Measurements from ENCODE around the gene MAST2. TPM values are rescaled to one million over a fixed set of nuclear protein-coding genes. Genes with fewer than 3 reads are reported as not detected.
A peak's percentile ranks its signal among the peaks of the same experiment; 100 is the strongest.

The MAST2 gene
- total RNA-seq, 1 donor from 2014 or later = 12.6 TPM

DNA sequence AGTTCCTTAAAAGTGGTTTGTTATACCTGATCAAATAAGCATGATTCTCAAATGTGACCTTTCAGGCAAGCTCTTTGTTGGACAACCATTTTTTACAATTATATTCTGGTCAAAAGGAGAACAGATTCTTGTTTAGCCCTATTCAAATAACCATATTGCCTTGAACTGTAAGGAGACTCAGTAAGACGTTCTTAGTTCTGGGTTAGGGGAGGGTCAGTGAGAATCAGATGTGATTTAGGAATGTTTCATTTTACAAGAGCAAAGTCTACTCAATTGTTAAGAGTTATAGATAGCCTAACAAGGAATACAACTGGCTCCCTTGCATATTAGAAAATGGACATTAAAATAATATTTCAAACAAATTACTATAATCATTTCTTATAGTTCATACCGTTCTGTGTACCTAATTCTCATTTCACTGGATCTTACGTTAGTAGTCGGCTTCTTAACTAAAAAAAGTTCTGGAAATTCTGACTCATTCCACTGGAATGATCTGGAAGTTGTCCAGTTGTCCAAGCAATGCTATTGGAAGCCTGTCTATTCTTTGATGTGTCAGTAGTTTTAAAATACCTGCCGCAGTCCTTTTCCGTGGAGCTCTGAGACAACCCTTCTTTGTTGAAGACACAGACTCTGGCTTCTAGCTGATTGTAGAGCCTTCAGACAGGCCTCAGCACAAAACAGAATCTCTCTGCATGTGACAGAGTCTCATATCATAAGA is 88.8 kb downstream of the MAST2 start:
- TF ChIP-seq, protein P1, sequence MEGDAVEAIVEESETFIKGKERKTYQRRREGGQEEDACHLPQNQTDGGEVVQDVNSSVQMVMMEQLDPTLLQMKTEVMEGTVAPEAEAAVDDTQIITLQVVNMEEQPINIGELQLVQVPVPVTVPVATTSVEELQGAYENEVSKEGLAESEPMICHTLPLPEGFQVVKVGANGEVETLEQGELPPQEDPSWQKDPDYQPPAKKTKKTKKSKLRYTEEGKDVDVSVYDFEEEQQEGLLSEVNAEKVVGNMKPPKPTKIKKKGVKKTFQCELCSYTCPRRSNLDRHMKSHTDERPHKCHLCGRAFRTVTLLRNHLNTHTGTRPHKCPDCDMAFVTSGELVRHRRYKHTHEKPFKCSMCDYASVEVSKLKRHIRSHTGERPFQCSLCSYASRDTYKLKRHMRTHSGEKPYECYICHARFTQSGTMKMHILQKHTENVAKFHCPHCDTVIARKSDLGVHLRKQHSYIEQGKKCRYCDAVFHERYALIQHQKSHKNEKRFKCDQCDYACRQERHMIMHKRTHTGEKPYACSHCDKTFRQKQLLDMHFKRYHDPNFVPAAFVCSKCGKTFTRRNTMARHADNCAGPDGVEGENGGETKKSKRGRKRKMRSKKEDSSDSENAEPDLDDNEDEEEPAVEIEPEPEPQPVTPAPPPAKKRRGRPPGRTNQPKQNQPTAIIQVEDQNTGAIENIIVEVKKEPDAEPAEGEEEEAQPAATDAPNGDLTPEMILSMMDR (IDR thresholded peaks at IDR 0.05; ENCODE audit: insufficient read depth, low read length, severe bottlenecking) = no peak
- H3K27me3 ChIP-seq (ENCODE audit: control insufficient read depth, insufficient read depth, low read length) = no peaks in the 10 kb centered on the region
- H3K36me3 ChIP-seq (ENCODE audit: control insufficient read depth, insufficient read depth, low read length) = no peaks in the 10 kb centered on the region
- H3K4me3 ChIP-seq (ENCODE audit: low read depth, low read length) = no peak overlapping the region
- DNase-seq (ENCODE audit: low read depth) (peak; percentile 93), FAIRE-seq (no peak)

DNA sequence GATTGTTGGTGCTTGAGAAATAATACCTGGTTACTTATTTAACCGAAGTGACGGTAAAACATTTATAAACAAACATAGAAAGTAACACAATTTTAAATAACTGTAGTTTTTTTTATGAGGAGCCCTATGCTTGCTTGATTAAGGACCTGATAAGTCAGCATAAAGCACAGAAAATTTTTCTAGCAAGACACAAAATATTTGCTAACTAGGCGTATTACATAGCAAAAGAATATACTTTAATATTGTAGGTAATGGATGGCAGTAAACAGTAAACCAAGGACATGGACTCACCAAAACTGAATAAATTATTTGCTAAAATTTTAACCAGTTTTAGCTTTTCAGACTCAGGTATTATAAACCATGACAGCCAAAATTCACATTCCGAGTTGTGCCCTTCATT is 90.9 kb downstream of the MAST2 start:
- Histone ChIP-seq H3K27me3 (ENCODE audit: control insufficient read depth, insufficient read depth, low read length) (no peaks in the 10 kb centered on the region), H3K36me3 (ENCODE audit: control insufficient read depth, insufficient read depth, low read length) (no peaks in the 10 kb centered on the region), H3K4me3 (ENCODE audit: low read depth, low read length) (no peak overlapping the region)
- FAIRE-seq (no peak), DNase-seq (ENCODE audit: low read depth) (no peak)
- TF ChIP-seq, protein P1 (IDR thresholded peaks at IDR 0.05; ENCODE audit: insufficient read depth, low read length, severe bottlenecking) = no peak

DNA sequence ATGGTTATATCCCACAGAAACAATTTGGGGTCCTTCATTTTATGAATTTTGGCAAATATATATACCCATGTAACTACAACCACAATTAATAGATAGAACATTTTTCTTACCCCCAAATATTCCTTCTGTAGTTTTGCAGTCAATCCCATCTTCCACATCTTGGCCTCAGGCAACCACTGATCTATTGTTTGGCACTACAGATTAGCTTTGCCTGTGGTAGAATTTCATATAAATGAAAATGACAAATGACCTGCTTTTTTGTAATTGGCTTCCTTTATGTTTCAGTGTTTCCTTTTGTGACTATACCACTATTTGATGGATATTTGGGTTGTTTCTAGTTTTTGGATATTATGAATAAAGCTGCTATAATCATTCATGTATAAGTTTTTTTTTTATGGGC is 91.5 kb downstream of the MAST2 start:
- H3K4me3 ChIP-seq (ENCODE audit: low read depth, low read length) = no peak overlapping the region
- no peaks in the 10 kb centered on the region for H3K27me3 ChIP-seq (ENCODE audit: control insufficient read depth, insufficient read depth, low read length)
- DNase-seq (ENCODE audit: low read depth) (no peak), FAIRE-seq (no peak)
- TF ChIP-seq, protein P1 (IDR thresholded peaks at IDR 0.05; ENCODE audit: insufficient read depth, low read length, severe bottlenecking) = no peak
- H3K36me3 ChIP-seq (ENCODE audit: control insufficient read depth, insufficient read depth, low read length) = no peaks in the 10 kb centered on the region

DNA sequence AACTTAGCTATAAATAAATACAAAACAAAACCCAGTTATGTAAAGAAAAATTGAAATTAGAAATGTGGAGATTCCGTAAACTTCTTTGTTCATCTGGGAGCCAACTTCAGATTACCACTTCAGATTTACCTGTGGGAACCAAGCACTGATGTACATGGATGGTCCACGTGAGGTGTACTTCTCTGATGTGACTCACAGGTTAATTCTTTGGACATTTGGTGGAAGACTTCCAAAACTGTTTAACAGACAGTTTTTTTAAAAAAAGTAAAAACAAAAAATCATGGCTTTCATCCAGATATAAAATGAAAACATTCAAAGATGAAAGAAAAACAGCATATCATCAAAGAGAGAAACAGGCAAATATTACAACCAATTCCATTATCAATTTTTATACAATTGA is 92.0 kb downstream of the MAST2 start:
- DNase-seq (ENCODE audit: low read depth) = no peak
- Histone ChIP-seq H3K27me3 (ENCODE audit: control insufficient read depth, insufficient read depth, low read length) (no peaks in the 10 kb centered on the region), H3K4me3 (ENCODE audit: low read depth, low read length) (no peak overlapping the region), H3K36me3 (ENCODE audit: control insufficient read depth, insufficient read depth, low read length) (no peaks in the 10 kb centered on the region)
- no peak for FAIRE-seq
- TF ChIP-seq, protein P1 (IDR thresholded peaks at IDR 0.05; ENCODE audit: insufficient read depth, low read length, severe bottlenecking) = no peak

DNA sequence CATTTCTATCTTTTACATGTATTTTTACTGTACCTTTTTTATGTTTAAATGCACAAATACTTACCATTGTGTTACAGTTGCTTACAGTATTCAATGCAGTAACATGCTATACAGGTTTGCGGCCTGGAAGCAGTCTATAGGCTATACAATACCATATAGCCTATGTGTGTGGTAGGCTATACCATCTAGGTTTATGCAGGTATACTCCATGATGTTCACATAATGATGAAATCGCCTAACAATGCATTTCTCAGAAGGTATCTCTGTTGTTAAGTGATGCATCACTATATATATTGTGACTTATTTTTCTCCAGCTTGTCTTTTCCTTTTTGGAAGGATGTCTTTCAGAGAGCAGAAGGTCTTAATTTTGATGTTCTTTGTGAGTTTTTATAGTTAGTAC is 103.5 kb downstream of the MAST2 start:
- no peak overlapping the region for H3K4me3 ChIP-seq (ENCODE audit: low read depth, low read length)
- no peaks in the 10 kb centered on the region for H3K27me3 ChIP-seq (ENCODE audit: control insufficient read depth, insufficient read depth, low read length)
- TF ChIP-seq, protein P1 (IDR thresholded peaks at IDR 0.05; ENCODE audit: insufficient read depth, low read length, severe bottlenecking) = no peak
- DNase-seq (ENCODE audit: low read depth) (no peak), FAIRE-seq (no peak)
- no peaks in the 10 kb centered on the region for H3K36me3 ChIP-seq (ENCODE audit: control insufficient read depth, insufficient read depth, low read length)

DNA sequence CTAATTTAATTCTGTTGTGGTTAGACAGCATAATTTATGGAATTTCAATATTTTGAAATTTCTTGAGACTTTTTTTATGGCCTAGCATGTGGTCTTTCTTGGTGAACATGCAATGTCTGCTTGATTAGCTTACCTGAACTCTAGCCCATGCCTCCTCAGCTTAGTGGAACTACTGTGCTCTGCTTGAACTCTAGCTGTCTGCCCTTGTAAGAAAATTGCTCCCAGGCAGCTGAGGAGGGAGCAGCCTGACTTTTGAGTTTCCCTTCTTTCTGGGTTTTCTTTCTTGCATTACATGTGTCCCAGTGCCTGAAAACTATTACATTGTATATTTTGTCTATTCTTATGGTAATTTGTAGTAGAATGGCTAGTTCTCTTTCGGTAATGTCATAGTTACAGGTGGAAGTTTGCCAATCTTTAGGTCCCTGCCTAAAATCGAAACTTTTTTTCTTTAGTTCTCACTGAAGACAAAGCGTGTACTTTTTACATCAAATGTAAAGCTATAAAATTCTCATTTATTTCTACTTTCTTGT is 105.3 kb downstream of the MAST2 start:
- FAIRE-seq (no peak), DNase-seq (ENCODE audit: low read depth) (no peak)
- Histone ChIP-seq H3K4me3 (ENCODE audit: low read depth, low read length) (no peak overlapping the region), H3K36me3 (ENCODE audit: control insufficient read depth, insufficient read depth, low read length) (no peaks in the 10 kb centered on the region), H3K27me3 (ENCODE audit: control insufficient read depth, insufficient read depth, low read length) (no peaks in the 10 kb centered on the region)
- TF ChIP-seq, protein P1 (IDR thresholded peaks at IDR 0.05; ENCODE audit: insufficient read depth, low read length, severe bottlenecking) = no peak

All from bronchial epithelial cell (primary cell).